Heart left ventricle (tissue), 16 donors: ENCODE measurements around the gene GRIP2. TPM values are rescaled to one million over a fixed set of nuclear protein-coding genes. Genes with fewer than 3 reads are reported as not detected.
A peak's percentile ranks its signal among the peaks of the same experiment; 100 is the strongest.

Experiments
- ATAC-seq, 4 donors: fragments of 200-7000 bp; cut with Tn5 transposase; one replicate each; pipeline ENCODE4 v1.9.1; 2020 to 2022; ENCODE audit warnings: moderate library complexity in 4 of 4, mild to moderate bottlenecking in 3 of 4, moderate number of reproducible peaks in 1 of 4
- DNase-seq, 5 donors: peaks; one replicate each; pipeline ENCODE4 v3.0.0-alpha.2; 2020
- H3K27ac ChIP-seq, 12 donors: fragments of 200-600 bp; sonication (generic) in 4 of 12; one replicate each; pipeline versions ENCODE4 v1.5.0 to v1.8.0; 2016 to 2022; ENCODE audit warnings: mild to moderate bottlenecking in 2 of 12
- H3K27me3 ChIP-seq, 9 donors: fragments of 200-600 bp; sonication (generic) in 2 of 9; one replicate each; pipeline versions ENCODE4 v1.5.1 to v1.8.0; 2016 to 2022; ENCODE audit warnings: mild to moderate bottlenecking in 3 of 9
- H3K36me3 ChIP-seq, 9 donors: fragments of 200-600 bp; sonication (generic) in 2 of 9; one replicate each; pipeline versions ENCODE4 v1.5.0 to v1.8.0; 2018 to 2022; ENCODE audit warnings: mild to moderate bottlenecking in 2 of 9
- H3K4me1 ChIP-seq, 12 donors: fragments of 200-600 bp; sonication (generic) in 4 of 12; one replicate each; pipeline versions ENCODE4 v1.5.0 to v1.8.0; 2016 to 2022; ENCODE audit warnings: mild to moderate bottlenecking in 3 of 12
- H3K4me3 ChIP-seq, 12 donors: fragments of 200-600 bp; sonication (generic) in 4 of 12; one replicate each; pipeline versions ENCODE4 v1.5.0 to v1.8.0; 2017 to 2022; ENCODE audit warnings: mild to moderate bottlenecking in 9 of 12, moderate library complexity in 4 of 12
- H3K9me3 ChIP-seq, 12 donors: fragments of 200-600 bp; sonication (generic) in 4 of 12; one replicate each; pipeline versions ENCODE4 v1.5.0 to v1.8.0; 2016 to 2022; ENCODE audit warnings: mild to moderate bottlenecking in 1 of 12
- POLR2A ChIP-seq, 2 donors: fragments of 450-650 bp; IDR thresholded peaks; one replicate each; pipeline ENCODE4 v1.6.1; 2017; ENCODE audit warnings: antibody characterized with exemption in 2 of 2, mild to moderate bottlenecking in 2 of 2, moderate library complexity in 2 of 2
- WGBS, 4 donors: extraction: QIAGEN DNeasy Blood & Tissue Kit in 2 of 4; methylation state at CpG; one replicate each; pipeline versions ENCODE4 v1.1.5 to v1.1.7; 2013 to 2018; 5-methylcytosine and 5-hydroxymethylcytosine counted together
- intact Hi-C, 10 donors: fragments of 100-400 bp; cut with DNase I; formaldehyde crosslinking; loops; one replicate each; pipeline versions ENCODE4 v1.11.1 to v1.14.2; 2022
- polyA plus RNA-seq, 2 donors: library from polyadenylated mRNA; stranded (reverse); fragments of 200-250 nt; gene quantifications; one replicate each; pipeline ENCODE4 v1.2.3, GENCODE V29; 2013
- total RNA-seq, 9 donors: library from RNA; depleted of rRNA in 2 of 9; stranded (reverse); fragments of >200 nt in 2 of 9; fragmentation: NEBNext Ultra II Directional in 3 of 9; extraction: Animal tissue kit (Norgen Biotek cat#: 25700) in 3 of 9; gene quantifications; one replicate each; pipeline versions ENCODE4 v1.1.0 to v1.2.4, GENCODE V29; 2016 to 2023
- TF ChIP-seq, protein P1 (sequence below), 12 donors: fragments of 200-600 bp; sonication (generic) in 4 of 12; IDR thresholded peaks; one replicate each; pipeline versions ENCODE4 v1.5.0 to v1.8.0; 2018 to 2022; ENCODE audit warnings: antibody characterized with exemption in 12 of 12, mild to moderate bottlenecking in 5 of 12
- donor health status: ischemic (EF 13 %, LVEDD 7.1; RV severe dilation, severe dysfunction).
- donor health status: healthy with polysubstance abuse.
- donor health status: DM: no; HTN: yes; CAD: no.
- donor health status: DM: no; HTN: no; CAD: no.
- donor health status: ischemic (EF 25% LVEDD 6.9; RV normal size, moderate dysfunction).
- donor health status: ischemic (EF 25% LVEDD 5.7; RV mildly dilated, moderate dysfunction).
- donor health status: healthy.
- donor health status: DM: yes; HTN: yes; CAD: no.
- donor health status: ischemic (EF 35%, LVEDD 5.7; RV mildly dilated, moderate dysfunction).
- donor health status: nonischemic (EF 11% LVEDD 7.7; RV severe dilation, severe dysfunction).
- donor health status: DM: yes; HTN: yes; CAD: no.
- donor health status: PGD.
- donor health status: ischemic (EF 29% LVEDD 5.4; RV normal size, mild dysfunction).
- donor health status: nonischemic (EF 23%, LVEDD 6.1; RV moderate dilation, normal function).

GRIP2 gene
- total and polyA plus RNA-seq, 11 donors, result 5.8 to 56.7 (median 28.7) TPM

DNA sequence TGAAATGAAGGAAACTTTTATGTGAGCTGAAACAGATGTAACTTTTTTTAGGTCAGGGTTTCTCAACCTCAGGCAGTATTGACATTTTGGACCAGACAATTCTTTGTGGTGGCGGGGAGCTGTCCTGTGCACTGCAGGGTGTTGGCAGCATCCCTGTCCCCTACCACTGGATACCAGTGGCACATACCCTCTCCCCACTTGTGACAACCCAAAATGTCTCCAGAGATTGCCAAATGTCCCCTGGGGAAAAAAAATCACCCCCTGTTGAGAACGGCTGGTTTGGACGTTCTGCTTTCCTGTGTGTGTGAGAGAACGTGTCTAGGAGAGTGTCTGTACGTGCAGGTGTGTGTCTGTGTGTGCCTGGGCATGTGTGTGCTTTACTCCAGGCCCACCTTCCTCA lies 30.7 kb upstream of the GRIP2 start:
- 73 to 83% (median 76%) methylated on average over 5 of the region's 5 CpGs for WGBS, 4 donors

DNA sequence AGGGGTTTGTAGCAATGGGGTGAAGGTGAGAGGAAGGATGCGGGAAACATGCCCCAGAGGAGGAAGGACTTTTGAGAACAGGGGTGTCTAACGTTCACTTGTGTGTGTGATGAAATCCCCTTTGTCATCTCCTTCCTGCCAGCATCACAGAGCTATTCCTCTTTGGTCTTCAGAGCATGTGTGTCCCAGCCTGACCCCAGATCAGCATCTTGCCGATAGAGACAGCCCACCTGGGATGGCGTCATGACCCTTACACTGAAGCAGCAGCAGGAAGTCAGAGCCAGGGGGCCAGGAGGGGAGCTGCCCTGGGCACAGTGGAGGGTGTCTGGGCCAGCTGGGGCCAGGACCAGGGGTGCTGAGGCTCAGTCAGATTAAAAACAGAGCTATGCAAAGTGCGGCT lies 29.9 kb upstream of the GRIP2 start:
- TF ChIP-seq POLR2A (IDR thresholded peaks at IDR 0.05), result no peak
- TF ChIP-seq, protein P1, sequence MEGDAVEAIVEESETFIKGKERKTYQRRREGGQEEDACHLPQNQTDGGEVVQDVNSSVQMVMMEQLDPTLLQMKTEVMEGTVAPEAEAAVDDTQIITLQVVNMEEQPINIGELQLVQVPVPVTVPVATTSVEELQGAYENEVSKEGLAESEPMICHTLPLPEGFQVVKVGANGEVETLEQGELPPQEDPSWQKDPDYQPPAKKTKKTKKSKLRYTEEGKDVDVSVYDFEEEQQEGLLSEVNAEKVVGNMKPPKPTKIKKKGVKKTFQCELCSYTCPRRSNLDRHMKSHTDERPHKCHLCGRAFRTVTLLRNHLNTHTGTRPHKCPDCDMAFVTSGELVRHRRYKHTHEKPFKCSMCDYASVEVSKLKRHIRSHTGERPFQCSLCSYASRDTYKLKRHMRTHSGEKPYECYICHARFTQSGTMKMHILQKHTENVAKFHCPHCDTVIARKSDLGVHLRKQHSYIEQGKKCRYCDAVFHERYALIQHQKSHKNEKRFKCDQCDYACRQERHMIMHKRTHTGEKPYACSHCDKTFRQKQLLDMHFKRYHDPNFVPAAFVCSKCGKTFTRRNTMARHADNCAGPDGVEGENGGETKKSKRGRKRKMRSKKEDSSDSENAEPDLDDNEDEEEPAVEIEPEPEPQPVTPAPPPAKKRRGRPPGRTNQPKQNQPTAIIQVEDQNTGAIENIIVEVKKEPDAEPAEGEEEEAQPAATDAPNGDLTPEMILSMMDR (IDR thresholded peaks at IDR 0.05), result no peak
- intact Hi-C loops, result no loop called here
- Histone ChIP-seq H3K4me1 (no peaks in the 10 kb centered on the region), H3K4me3 (no peak overlapping the region), H3K36me3 (no peaks in the 10 kb centered on the region), H3K9me3 (no peaks in the 10 kb centered on the region), H3K27me3 (peaks cover 0 to 5% (median 0%) of the 10 kb centered on the region in 9 donors), H3K27ac (no peak overlapping the region)
- ATAC-seq, result no peak
- DNase-seq, result peak in 1 of 5 donors; percentile 2
- 33 to 39% (median 36%) methylated on average over 4 to 5 of the region's 5 CpGs for WGBS, 4 donors

More for the DNA sequence above, 30.7 kb upstream of the GRIP2 start:
- DNase-seq (no peak), ATAC-seq (no peak)
- intact Hi-C loops, result no loop called here
- H3K4me1 ChIP-seq, result no peaks in the 10 kb centered on the region
- H3K27ac ChIP-seq, result no peak overlapping the region
- H3K27me3 ChIP-seq, result peaks cover 0 to 5% (median 0%) of the 10 kb centered on the region in 9 donors
- H3K9me3 ChIP-seq, result no peaks in the 10 kb centered on the region
- TF ChIP-seq POLR2A (IDR thresholded peaks at IDR 0.05), result no peak
- TF ChIP-seq, protein P1 (IDR thresholded peaks at IDR 0.05), result no peak
- H3K4me3 ChIP-seq, result no peak overlapping the region
- H3K36me3 ChIP-seq, result no peaks in the 10 kb centered on the region

DNA sequence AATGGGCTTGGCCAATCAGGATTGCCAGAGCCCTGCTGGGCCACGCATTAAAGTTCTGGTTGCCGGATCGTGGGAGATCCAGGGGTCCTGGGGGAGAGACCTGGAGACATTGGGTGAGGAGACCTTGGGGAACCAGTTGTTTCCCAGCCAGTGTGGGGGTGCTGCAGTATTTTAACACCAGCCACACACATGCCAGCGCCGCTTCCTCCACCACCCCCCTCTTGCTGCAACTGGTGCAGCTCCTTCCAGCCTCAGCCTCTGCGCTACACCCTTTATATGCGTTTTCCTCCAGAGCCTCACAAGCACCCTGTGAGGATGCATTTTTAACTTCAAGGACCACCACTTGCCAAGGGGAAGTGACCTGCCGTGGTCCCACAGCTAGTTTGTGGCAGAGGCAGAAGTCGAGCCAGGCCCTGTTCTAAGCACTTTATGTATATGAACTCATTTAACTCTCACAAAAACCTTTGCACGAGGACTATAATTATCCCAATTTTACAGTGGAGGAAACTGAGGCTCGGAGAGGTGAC lies 29.4 kb upstream of the GRIP2 start:
- DNase-seq (peak in 1 of 5 donors; percentile 33), ATAC-seq (no peak)
- Histone ChIP-seq H3K4me3 (no peak overlapping the region), H3K9me3 (no peaks in the 10 kb centered on the region), H3K27ac (no peak overlapping the region), H3K27me3 (peaks cover 0 to 5% (median 0%) of the 10 kb centered on the region in 9 donors), H3K36me3 (no peaks in the 10 kb centered on the region), H3K4me1 (no peaks in the 10 kb centered on the region)
- TF ChIP-seq, protein P1 (IDR thresholded peaks at IDR 0.05), result no peak
- TF ChIP-seq POLR2A (IDR thresholded peaks at IDR 0.05), result no peak
- WGBS, 4 donors, result 73 to 81% (median 79%) methylated on average over 11 of the region's 11 CpGs
- intact Hi-C loops, result no loop called here

DNA sequence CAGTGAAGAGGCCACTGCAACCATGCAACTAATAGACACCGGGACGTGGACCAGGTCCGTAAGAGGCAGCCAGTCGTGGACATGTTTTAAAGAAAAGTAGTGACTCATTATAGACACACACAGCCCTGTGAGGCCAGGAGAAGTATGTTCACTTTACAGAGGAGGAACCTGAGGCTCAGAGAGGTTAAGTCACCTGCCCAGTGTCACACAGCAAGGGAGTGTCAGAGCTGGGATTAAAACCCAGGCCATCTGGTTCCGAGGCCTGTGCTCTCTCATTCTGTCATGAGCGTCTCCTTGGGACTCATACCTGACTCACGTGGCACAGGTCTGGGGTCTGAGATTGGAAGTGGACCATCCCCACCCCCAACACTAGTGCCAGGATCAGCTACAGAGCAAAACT lies 28.1 kb upstream of the GRIP2 start:
- ATAC-seq (no peak), DNase-seq (peak in 1 of 5 donors; percentile 20)
- WGBS, 4 donors, result 87 to 96% (median 93%) methylated on average over 7 of the region's 7 CpGs
- Histone ChIP-seq H3K27me3 (peaks cover 0 to 5% (median 0%) of the 10 kb centered on the region in 9 donors), H3K27ac (no peak overlapping the region), H3K4me3 (no peak overlapping the region), H3K4me1 (no peaks in the 10 kb centered on the region), H3K36me3 (no peaks in the 10 kb centered on the region), H3K9me3 (no peaks in the 10 kb centered on the region)
- TF ChIP-seq POLR2A (IDR thresholded peaks at IDR 0.05), result no peak
- TF ChIP-seq, protein P1 (IDR thresholded peaks at IDR 0.05), result no peak
- intact Hi-C loops, result no loop called here
